Measurements from ENCODE around the gene CDH4. TPM values are rescaled to one million over a fixed set of nuclear protein-coding genes. Genes with fewer than 3 reads are reported as not detected.

Gene CDH4
- total and polyA plus RNA-seq, 2 donors (not counting 3 experiments of a cell fraction or from before 2014, with no cell fraction given) = 0.17 to 0.51 TPM

DNA sequence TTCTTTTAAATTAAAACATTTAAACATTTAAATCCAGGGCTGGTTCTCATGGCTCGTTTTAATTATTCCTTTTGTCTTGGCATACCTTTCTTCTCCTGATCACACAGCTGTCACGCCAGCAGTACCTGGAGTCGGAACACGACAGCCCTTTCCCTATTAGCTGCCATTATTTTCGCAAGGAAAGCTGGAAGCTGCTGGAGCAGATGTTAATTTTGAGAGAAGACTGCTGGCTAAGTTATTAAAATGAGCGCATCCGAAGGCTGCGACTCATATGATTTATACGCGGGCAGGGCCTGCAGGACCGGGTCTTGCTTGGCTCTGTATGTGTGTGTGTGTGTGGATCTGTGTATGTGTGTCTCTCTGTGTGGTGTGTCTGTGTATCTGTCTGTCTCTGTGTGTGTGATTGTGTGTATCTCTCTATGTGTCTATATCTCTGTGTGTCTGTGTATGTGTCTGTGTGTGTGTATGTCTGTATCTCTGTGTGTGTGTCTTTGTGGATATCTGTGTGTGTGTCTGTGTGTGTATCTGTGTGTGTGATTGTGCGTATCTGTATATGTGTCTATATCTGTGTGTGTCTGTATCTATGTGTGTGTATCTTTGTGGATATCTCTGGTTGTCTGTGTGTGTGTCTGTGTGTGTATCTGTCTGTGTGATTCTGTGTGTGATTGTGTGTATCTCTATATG lies 191.5 kb downstream of the CDH4 start:
- Histone ChIP-seq H3K27ac (ENCODE audit: insufficient read depth, low read depth, low read length) (no peak overlapping the region), H3K4me2 (ENCODE audit: insufficient read depth, low read length) (no peak overlapping the region), H2AFZ (ENCODE audit: low read depth, low read length) (no peak overlapping the region), H3K79me2 (ENCODE audit: control insufficient read depth, insufficient read depth, low read length) (no peaks in the 10 kb centered on the region), H3K4me1 (ENCODE audit: control insufficient read depth, extremely low read depth, insufficient read depth, low read length) (no peaks in the 10 kb centered on the region), H3K9ac (replicated peaks; ENCODE audit: extremely low read depth, insufficient read depth, low read length) (no peak overlapping the region), H3K27me3 (ENCODE audit: control insufficient read depth in 2 of 2, insufficient read depth in 2 of 2, low read length in 2 of 2) (no peaks in the 10 kb centered on the region), H3K4me3 (replicated peaks in 1 of 3; ENCODE audit: insufficient read depth in 1 of 3, low read depth in 1 of 3, low read length in 3 of 3) (no peak overlapping the region), H3K9me1 (replicated peaks; ENCODE audit: control insufficient read depth, extremely low read depth, insufficient read depth, low read length) (no peaks in the 10 kb centered on the region), H4K20me1 (replicated peaks; ENCODE audit: control insufficient read depth, extremely low read depth, insufficient read depth, low read length) (no peaks in the 10 kb centered on the region), H3K36me3 (ENCODE audit: control insufficient read depth in 2 of 2, extremely low read depth in 1 of 2, insufficient read depth in 2 of 2, low read length in 2 of 2) (no peaks in the 10 kb centered on the region), H3K9me3 (replicated peaks; ENCODE audit: control insufficient read depth, insufficient read depth, low read length) (peaks cover 7% of the 10 kb centered on the region)
- ChIA-PET CTCF (no interaction called here), POLR2A (no interaction called here)
- intact Hi-C loops (cut with micrococcal nuclease) = no loop called here
- dilution Hi-C loops (cut with MboI; ENCODE audit: extremely low pct_ligation_motif_present, low sequenced_read_pairs) = no loop called here
- TF ChIP-seq FOS (IDR thresholded peaks at IDR 0.05; ENCODE audit: borderline replicate concordance, insufficient read depth, low read length) (no peak), POLR2A (IDR thresholded peaks at IDR 0.05; ENCODE audit: low read depth, low read length) (no peak), POLR2AphosphoS5 (IDR thresholded peaks at IDR 0.05; ENCODE audit: insufficient read depth, low read depth, low read length) (no peak), MYC (IDR thresholded peaks at IDR 0.05; ENCODE audit: low read depth, low read length) (no peak), EZH2 (IDR thresholded peaks at IDR 0.05; ENCODE audit: borderline replicate concordance, low read depth, low read length, severe bottlenecking) (no peak), JUN (IDR thresholded peaks at IDR 0.05; ENCODE audit: borderline replicate concordance, insufficient read depth, insufficient read length, low read depth) (no peak), GATA2 (IDR thresholded peaks at IDR 0.05; ENCODE audit: insufficient read depth, insufficient read length, low read depth, low read length) (no peak)
- TF ChIP-seq, protein P1, sequence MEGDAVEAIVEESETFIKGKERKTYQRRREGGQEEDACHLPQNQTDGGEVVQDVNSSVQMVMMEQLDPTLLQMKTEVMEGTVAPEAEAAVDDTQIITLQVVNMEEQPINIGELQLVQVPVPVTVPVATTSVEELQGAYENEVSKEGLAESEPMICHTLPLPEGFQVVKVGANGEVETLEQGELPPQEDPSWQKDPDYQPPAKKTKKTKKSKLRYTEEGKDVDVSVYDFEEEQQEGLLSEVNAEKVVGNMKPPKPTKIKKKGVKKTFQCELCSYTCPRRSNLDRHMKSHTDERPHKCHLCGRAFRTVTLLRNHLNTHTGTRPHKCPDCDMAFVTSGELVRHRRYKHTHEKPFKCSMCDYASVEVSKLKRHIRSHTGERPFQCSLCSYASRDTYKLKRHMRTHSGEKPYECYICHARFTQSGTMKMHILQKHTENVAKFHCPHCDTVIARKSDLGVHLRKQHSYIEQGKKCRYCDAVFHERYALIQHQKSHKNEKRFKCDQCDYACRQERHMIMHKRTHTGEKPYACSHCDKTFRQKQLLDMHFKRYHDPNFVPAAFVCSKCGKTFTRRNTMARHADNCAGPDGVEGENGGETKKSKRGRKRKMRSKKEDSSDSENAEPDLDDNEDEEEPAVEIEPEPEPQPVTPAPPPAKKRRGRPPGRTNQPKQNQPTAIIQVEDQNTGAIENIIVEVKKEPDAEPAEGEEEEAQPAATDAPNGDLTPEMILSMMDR (IDR thresholded peaks at IDR 0.05; ENCODE audit: extremely low read depth in 1 of 2, insufficient read depth in 1 of 2, low read depth in 1 of 2, low read length in 2 of 2) = no peak
- TF ChIP-seq, protein P2, sequence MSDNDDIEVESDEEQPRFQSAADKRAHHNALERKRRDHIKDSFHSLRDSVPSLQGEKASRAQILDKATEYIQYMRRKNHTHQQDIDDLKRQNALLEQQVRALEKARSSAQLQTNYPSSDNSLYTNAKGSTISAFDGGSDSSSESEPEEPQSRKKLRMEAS (IDR thresholded peaks at IDR 0.05; ENCODE audit: insufficient read depth, insufficient read length) = no peak
- DNase-seq (ENCODE audit: low read depth, low spot score) = no peak
- FAIRE-seq = no peak
- no TSS peak for BruUV-seq (replicated peaks)

All from endothelial cell of umbilical vein (primary cell).